NCI-H1092 treated with DMSO at 0.1 percent for 48 hours (cell line): ENCODE measurements around the gene DPM3.
A peak's percentile ranks its signal among the peaks of the same experiment; 100 is the strongest.
"Not testable (repeated sequence)": the region's sequence is repeated elsewhere in the genome, so short reads cannot be mapped to it uniquely, and the experiment has no call there.

Source experiments
- DNase-seq: peaks from one replicate; lab custom pipeline; 2025; lab: John Stamatoyannopoulos, UW

DPM3 gene

DNA sequence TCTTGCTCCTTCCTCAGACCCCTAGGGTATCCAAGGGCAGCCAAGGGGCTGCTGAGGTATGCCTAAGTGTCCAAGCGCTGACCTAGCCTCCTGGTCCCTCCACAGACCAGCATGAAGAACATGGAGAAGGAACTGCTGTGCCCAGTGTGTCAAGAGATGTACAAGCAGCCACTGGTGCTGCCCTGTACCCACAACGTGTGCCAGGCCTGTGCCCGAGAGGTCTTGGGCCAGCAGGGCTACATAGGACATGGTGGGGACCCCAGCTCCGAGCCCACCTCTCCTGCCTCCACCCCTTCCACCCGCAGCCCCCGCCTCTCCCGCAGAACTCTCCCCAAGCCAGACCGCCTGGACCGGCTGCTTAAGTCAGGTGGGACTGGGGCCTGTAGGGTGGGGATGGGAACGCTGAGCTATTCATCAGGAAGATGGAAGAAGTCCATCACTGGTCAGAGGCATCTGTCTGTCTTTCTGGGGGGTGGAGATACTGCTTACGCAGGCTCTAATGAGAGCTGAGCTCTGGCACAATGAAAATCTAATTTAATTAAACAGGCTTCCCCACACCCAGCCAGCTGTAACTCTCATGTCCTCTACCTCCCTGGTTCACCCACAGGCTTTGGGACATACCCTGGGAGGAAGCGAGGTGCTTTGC lies 35.1 kb upstream of the DPM3 start:
- no peak for DNase-seq

GRCh38 chr1:155174324-155175280 lies 34.3 kb upstream of the DPM3 start:
- DNase-seq, result peak; percentile 78

DNA sequence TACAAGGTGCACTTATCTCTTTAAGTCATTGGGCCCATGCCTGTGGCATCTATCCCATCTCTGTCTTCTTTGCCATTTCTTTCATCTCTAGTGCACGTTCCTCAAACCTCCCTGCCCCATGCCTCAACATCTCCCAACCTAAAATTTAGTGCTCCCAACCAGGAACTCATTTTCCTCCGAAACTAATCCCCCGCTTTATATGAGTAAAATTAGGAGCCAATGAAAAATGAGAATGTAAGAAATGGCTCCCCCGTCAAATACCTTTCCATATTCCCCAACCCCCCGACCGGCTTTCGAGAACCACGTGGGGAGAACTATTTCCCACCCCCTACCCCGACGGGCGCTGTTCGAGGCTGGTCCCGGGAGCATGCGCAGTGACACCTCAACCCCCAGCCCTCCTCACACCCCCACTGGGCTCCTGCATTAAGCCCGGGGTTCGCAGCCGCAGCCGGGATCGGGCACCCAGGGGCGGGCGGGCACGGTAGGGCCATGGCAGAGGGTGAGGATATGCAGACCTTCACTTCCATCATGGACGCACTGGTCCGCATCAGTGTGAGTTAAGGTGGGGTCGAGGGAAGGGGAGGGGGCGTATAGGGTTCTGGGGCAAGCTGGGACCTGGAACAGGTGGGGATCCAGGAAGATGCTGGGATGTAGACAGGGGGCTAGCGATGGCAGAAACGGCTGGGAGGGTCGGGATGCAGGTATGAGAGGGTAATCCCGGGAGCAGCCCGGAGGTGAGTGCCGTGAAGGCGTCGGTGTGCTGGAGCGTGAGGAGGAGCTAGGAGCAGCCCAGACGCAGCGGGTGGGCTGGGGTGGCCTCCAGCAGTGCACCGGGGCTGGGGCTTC lies 33.4 kb upstream of the DPM3 start, which contains the start of gene TRIM46:
Gene TRIM46 (plus strand): TSS at position 372 of the 846 bp plus-strand sequence. CDS start 118 bp downstream, at position 490.
- DNase-seq, result peak; percentile 77

- peak; percentile 98 for DNase-seq
These were observed 32.6 kb upstream of the DPM3 start, which contains the start of gene KRTCAP2 for GRCh38 chr1:155172732-155173477. Gene KRTCAP2 (minus strand): TSS chr1:155173304. CDS start chr1:155173224, 80 bp downstream.

GRCh38 chr1:155171836-155172731 lies 31.8 kb upstream of the DPM3 start:
- no peak for DNase-seq

DNA sequence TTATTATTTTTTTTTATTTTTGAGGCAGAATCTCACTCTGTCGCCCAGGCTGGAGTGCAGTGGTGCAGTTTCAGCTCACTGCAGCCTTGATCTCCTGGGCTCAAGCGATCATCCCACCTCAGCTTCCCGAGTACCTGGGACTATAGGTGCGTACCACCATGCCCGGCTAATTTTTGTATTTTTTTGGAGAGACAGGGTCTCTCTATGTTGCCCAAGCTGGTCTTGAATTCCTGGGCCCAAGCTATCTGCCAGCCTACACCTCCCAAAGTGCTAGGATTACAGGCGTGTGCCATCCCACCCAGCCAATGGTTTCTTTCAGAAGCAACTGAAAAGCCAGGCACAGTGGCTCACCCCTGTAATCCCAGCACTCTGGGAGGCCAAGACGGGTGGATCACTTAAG lies 30.5 kb upstream of the DPM3 start:
- DNase-seq, result no peak

DNA sequence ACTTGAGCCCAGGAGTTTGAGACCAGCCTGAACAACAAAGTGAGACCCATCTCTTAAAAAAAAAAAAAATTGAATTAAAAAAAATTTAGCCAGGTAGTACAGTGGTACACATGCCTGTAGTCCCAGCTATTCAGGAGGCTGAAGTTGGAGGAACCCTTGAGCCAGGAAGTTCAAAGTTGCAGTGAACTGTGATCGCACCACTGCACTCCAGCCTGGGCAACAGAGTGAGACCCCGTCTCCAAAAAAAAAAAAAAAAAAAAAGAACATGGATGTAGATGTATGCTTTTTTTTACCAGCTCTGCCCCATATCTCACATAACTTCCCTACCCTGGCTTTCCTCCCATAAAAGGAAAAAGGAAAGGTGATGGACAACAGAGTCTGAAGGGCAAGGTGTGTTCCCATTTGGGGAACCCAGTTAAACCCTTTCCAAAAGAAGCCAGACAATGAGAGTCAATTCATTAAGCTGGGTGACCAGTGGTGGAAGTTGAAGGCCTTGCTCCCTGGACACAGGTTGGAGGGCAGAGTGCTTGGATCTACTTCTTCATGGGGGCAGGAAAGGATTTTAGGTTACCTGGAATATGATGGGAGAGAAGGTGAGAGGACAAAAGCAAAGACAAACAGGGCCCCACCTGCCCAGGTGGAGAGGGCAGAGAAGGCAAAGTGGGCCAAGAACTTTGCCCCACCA lies 29.9 kb upstream of the DPM3 start:
- no peak for DNase-seq

GRCh38 chr1:155169541-155169940 lies 29.2 kb upstream of the DPM3 start:
- no peak for DNase-seq

DNA sequence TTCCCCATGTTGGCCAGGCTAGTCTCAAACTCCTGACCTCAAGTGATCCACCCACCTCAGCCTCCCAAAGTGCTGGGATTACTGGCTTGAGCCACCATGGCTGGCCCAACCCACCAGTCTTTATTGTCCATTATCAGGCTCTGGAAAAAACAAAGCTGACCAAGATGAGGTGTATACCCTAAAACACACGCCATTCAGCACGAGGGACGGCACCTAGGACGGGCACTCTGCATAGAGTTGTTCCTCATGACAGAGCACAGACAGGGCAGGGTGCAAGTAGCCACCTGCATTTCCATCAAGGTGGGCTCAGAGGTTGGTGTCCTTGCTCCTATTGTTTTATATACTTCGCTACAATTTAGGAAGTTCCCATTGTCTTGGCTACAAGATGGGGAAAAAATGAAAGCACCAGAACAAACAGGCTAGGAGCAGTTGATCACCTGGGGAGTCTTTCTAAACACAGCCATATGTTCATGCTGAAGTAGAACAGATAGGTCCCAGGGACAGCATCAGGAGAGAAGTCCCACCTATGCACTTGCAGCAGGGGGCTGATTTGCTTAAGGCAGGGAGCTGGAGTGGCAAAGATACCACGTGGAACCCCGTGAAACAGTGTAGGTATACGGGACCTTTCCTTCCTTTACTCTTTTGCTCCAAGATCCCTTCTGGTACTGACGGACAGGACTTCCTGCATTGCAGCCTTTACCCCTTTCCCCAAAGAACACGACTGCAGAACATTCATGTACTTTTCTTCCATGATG lies 28.3 kb upstream of the DPM3 start:
- DNase-seq, result no peak

- not testable (repeated sequence) for DNase-seq
These were observed 27.7 kb upstream of the DPM3 start for GRCh38 chr1:155168105-155168445.

- DNase-seq, result peak; percentile 89
These were observed 27.1 kb upstream of the DPM3 start for GRCh38 chr1:155167166-155168104.

DNA sequence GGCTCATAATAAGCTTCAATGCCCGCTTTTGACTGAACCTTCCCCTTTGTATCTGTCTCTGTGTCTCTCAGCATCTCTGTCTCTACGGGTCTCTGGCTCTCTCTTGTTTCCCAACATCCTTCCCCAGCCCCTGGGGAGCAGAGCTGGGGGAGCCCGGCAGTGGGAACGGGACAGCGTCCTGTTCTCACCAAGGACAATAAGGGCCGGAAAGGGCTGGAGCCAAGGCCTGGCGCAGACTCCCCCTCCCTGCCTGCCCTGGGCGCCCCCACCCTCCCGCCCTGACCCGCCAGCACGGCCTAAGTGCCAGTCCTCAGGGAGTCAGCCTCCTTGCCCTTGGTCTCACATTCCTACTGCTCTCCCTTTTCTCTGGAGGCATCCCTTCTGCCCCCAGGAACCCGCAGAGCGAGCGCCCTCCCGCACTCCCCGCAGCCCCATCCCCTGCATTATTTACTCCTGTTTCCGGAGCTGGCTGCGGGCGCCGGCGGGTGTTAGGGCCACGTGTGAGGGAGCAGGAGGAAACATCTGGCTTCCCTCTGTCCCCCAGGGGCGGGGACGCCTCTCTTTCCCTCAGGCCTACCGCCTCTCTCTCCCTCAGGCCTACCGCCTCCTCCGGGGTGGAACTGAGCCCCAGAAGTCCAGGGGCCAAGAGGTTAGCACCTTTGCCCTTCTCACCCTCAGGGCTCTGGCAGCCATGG lies 26.3 kb upstream of the DPM3 start:
- no peak for DNase-seq

DNA sequence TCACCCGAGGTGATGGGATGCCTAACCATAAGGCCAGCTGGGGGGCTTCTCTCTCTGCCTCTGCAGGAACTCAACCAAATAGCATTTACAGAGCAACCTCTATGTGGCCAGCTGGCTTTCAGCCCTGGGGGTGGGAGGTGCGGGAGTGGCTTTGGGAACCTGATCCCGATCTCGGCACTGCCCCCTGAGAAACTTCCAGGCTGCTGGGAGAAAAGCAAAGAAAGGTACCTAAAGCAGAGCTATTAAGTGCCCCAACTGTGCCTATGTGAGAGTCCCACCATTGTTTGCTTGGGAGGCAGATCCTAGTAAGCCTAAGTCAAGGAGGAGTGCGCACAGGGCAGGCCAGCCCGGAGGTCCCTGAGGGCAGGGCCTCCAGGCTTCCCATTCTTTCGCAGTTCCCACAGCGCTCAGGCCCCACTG lies 25.7 kb upstream of the DPM3 start:
- DNase-seq, result no peak

DNA sequence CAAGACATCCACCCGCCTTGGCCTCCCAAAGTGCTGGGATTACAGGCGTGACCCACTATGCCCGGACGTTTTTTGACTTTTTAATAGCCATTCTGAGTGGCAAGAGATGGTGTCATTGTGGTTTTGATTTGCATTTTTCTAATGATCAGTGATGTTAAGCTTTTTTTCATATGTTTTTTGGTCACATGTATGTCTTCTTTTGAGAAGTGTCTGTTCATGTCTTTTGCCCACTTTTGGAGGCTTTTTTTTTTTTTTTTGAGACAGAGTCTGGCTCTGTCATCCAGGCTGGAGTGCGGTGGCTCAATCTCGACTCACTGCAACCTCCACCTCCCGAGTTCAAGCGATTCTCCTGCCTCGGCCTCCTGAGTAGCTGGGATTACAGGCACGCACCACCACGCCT lies 24.3 kb upstream of the DPM3 start:
- DNase-seq, result not testable (repeated sequence)

DNA sequence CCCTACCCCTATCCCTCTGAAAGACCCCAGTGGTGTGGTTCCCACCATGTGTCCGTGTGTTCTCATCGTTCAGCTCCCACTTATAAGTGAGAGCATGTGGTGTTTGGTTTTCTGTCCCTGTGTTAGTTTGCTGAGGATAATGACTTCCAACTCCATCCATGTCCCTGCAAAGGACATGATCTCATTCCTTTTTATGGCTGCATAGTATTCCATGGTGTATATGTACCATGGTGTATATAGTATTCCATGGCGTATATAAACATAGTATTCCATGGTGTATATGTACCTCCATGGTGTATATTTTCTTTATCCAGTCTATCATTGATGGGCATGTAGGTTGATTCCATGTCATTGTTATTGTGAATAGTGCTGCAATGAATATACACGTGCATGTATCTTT lies 23.5 kb upstream of the DPM3 start:
- DNase-seq, result not testable (repeated sequence)

DNA sequence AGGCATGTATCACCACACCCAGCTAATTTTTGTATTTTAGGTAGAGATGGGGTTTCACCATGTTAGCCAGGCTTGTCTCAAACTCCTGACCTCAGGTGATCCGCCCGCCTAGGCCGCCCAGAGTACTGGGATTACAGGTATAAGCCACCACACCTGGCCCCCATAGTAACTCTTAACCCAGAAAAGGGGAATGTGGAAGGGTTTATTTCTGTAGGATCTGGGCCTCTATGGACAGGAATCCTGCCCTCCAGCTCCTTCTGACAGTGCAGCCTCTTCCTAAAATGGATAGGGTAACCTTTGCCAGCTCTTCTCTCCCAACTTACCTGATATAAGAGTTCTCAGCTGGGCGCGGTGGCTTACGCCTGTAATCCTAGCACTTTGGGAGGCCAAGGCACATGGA lies 22.3 kb upstream of the DPM3 start:
- DNase-seq, result not testable (repeated sequence)

- DNase-seq, result no peak
These were observed 19.8 kb upstream of the DPM3 start for GRCh38 chr1:155160128-155160527.
